Nephron (organoid): ENCODE results near the gene CEP72.
A peak's percentile ranks its signal among the peaks of the same experiment; 100 is the strongest.
"Not testable (repeated sequence)": the region's sequence is repeated elsewhere in the genome, so short reads cannot be mapped to it uniquely, and the experiment has no call there.

Source experiments
- H3K27ac Mint-ChIP-seq, 3 experiments: 2 replicates each; pipeline ENCODE4 v1.8.0; 2020; ENCODE audit warnings: mixed read lengths in 3 of 3, mild to moderate bottlenecking in 2 of 3, moderate library complexity in 1 of 3
- H3K27me3 Mint-ChIP-seq: 2 replicates; pipeline ENCODE4 v1.8.0; 2021; ENCODE audit warnings: low read depth, mild to moderate bottlenecking, moderate library complexity, mixed read lengths
- H3K36me3 Mint-ChIP-seq: 2 replicates; pipeline ENCODE4 v1.8.0; 2020; ENCODE audit warnings: low read depth, mixed read lengths
- H3K4me1 Mint-ChIP-seq: 2 replicates; pipeline ENCODE4 v1.8.0; 2020; ENCODE audit warnings: mixed read lengths
- H3K4me3 Mint-ChIP-seq, 3 experiments: 2 replicates each; pipeline ENCODE4 v1.8.0; 2020; ENCODE audit warnings: mild to moderate bottlenecking in 3 of 3, mixed read lengths in 3 of 3, moderate library complexity in 2 of 3
- H3K9me3 Mint-ChIP-seq: 2 replicates; pipeline ENCODE4 v1.8.0; 2020; ENCODE audit warnings: mixed read lengths
- TF ChIP-seq, protein P1 (sequence below), 3 experiments: fragments of 200-600 bp; sonication (generic); IDR thresholded peaks; one replicate each; pipeline ENCODE4 v1.5.0; 2021; ENCODE audit warnings: antibody characterized with exemption in 3 of 3; ENCODE audit not compliant: unreplicated experiment in 3 of 3

Gene CEP72

DNA sequence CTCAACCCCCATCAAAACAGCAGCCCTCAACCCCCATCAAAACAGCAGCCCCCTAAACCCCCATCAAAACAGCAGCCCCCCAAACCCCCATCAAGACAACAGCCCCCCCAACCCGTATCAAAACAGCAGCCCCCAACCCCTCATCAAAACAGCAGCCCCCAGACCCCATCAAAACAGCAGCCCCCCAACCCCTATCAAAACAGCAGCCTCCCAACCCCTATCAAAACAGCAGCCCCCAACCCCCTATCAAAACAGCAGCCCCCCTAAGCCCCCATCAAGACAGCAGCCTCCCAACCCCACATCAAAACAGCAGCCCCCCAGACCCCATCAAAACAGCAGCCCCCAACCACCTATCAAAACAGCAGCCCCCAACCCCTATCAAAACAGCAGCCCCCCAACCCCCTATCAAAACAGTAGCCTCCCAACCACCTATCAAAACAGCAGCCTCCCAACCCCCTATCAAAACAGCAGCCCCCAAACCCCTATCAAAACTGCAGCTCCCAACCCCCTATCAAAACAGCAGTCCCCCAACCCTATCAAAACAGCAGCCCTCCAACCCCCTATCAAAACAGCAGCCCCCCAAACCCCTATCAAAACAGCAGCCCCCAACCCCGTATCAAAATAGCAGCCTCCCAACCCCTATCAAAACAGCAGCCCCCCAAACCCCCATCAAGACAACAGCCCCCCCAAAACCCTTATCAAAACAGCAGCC is 79.8 kb downstream of the CEP72 start:
- TF ChIP-seq, protein P1, sequence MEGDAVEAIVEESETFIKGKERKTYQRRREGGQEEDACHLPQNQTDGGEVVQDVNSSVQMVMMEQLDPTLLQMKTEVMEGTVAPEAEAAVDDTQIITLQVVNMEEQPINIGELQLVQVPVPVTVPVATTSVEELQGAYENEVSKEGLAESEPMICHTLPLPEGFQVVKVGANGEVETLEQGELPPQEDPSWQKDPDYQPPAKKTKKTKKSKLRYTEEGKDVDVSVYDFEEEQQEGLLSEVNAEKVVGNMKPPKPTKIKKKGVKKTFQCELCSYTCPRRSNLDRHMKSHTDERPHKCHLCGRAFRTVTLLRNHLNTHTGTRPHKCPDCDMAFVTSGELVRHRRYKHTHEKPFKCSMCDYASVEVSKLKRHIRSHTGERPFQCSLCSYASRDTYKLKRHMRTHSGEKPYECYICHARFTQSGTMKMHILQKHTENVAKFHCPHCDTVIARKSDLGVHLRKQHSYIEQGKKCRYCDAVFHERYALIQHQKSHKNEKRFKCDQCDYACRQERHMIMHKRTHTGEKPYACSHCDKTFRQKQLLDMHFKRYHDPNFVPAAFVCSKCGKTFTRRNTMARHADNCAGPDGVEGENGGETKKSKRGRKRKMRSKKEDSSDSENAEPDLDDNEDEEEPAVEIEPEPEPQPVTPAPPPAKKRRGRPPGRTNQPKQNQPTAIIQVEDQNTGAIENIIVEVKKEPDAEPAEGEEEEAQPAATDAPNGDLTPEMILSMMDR (IDR thresholded peaks at IDR 0.05; ENCODE audit: unreplicated experiment in 3 of 3) = no peak
- Mint-ChIP-seq H3K27me3 (peaks cover 11% of the 10 kb centered on the region), H3K36me3 (peaks cover 3% of the 10 kb centered on the region), H3K9me3 (peaks cover 2% of the 10 kb centered on the region), H3K4me3 (peak overlapping the region; percentile 55 to 77 (median 66)), H3K4me1 (no peaks in the 10 kb centered on the region), H3K27ac (no peak overlapping the region)

DNA sequence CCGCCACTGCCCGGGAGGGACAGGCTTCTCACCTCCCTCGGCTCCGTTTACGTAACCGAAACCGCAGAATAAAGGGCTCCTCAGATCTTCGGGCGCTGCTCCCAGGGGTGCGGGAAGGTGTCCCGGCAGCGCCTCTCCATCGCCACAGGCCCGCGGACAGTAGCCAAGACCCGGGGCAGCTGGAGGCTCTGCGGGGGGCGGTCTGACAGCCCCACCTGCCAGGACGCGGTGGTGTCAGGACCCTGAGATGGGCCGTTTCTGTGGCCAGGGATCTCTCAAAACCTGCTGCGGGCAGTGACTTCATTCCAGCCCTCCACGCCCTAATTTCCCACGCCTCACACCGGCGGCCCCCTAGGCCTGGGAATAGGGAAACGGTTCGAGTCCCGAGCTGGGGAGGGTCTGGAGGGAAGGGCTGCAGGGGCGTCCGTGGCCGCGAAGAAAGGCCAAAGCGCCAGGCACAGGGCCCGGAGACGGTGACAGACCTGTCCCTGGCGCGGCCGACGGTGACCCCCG is 80.4 kb downstream of the CEP72 start:
- not testable (repeated sequence) for H3K9me3 Mint-ChIP-seq, H3K4me1 Mint-ChIP-seq, H3K36me3 Mint-ChIP-seq, H3K27ac Mint-ChIP-seq
- peaks cover 14% of the 10 kb centered on the region for H3K27me3 Mint-ChIP-seq
- peak overlapping the region in 1 of 3 experiments; percentile 77 for H3K4me3 Mint-ChIP-seq

DNA sequence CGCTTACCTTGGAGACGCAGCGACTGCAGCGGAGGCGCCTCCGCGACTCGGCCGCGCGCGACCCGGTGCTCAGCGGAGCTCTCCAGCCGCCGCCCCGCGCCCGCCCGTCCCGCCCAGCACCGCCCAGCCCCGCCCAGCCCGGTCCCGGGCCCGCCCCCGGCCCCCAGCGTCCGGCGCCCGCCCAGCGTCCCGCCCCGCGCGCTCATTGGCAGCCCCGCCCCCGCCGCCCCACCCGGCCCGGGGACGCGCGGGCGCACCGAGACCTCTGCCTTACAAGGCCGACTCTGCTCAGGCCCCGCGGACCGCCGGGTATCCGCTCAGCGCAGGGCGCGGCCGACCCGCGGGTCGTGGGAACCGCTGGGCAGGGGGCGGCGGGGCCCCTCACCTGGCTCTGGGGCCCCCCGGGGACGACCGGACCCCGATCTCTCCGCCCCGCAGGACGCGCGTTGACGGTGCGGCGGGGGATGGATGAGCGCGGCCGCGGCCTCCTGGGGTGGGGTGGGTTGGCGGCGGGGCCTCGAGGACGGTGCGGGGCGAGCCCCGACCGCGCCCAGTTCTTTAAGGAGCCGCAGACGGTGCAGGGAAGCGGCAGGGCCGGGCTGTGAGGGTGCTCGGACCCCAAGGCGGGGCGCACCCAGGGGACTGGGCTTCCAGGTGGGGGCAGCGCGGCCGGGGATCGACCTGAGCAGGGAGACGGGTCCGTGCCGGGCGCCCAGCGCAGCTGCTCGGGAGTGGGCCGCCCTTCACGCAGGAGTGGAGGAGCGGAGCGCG is 81.3 kb downstream of the CEP72 start, which contains the start of gene TPPP:
TSS of gene TPPP (minus strand) at position 82 of the 771 bp plus-strand sequence. CDS start 15,292 bp downstream, outside the sequence.
- H3K36me3 Mint-ChIP-seq, H3K4me1 Mint-ChIP-seq, H3K27ac Mint-ChIP-seq, H3K9me3 Mint-ChIP-seq: not testable (repeated sequence)
- peak within 1 kb of the TSS; percentile 55 to 77 (median 66) for H3K4me3 Mint-ChIP-seq
- H3K27me3 Mint-ChIP-seq = peaks cover 19% of the 10 kb centered on the region

DNA sequence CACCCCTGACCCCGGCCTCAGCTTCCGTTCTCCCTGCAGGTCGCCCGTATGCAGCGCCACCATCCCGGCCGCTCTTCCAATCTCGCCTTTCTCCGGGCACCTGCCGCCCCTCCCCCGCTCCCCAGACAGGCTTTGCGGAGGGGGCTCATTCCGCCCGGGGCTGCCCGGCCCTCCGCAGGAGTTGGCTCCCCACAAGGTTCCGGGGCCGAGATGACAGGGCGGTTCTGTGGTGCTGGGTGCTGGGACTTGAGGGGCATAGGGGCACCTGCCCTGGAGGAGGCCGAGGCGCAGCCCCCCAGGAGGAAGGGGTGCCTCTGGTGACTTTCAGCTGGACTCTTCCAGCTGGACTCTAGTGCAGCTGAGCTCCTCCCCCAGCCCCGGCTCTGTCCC is 81.9 kb downstream of the CEP72 start:
- H3K4me1 Mint-ChIP-seq, H3K9me3 Mint-ChIP-seq, H3K4me3 Mint-ChIP-seq, H3K36me3 Mint-ChIP-seq, H3K27ac Mint-ChIP-seq: not testable (repeated sequence)
- peaks cover 25% of the 10 kb centered on the region for H3K27me3 Mint-ChIP-seq

DNA sequence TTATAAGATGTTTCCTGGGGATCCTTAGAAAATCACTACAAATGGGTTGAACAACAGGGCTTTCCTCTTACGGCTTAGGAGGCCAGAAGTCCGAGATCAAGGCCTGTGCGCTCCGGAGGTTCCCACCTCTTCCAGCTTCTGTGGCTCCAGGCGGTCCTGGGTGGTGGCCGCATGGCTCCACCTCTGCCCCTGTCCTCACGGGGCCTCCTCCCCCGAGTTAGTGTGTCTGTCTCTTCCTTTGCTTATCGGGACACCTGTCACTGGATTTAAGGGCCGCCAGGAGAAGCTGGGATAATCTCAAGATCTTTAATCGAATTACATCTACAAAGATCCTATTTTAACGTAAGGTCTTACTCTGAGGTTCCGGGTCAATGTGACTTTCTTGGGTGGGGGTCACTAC is 83.3 kb downstream of the CEP72 start:
- H3K27me3 Mint-ChIP-seq = peaks cover 34% of the 10 kb centered on the region
- H3K4me1 Mint-ChIP-seq, H3K4me3 Mint-ChIP-seq, H3K27ac Mint-ChIP-seq, H3K9me3 Mint-ChIP-seq, H3K36me3 Mint-ChIP-seq: not testable (repeated sequence)

DNA sequence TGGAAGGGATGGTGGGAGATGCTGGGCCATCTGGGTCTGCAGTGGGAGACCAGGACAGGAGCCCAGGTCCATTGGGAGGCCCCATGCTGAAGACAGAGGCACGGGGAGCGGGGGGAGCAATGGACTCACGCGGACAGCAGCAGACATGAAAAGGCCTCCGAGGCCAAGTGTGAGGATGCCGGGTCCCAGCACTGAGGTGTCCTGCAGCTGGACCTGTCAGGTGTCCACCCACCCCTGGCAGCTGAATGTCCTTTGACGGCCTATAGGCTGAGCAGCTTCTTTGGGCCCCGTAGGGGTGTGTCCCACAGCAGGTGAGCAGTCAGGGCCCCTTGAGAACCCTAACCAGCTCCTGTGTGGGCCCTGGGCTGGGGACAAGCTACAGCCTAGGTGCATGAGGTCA is 84.1 kb downstream of the CEP72 start:
- H3K27ac Mint-ChIP-seq, H3K9me3 Mint-ChIP-seq, H3K4me3 Mint-ChIP-seq, H3K36me3 Mint-ChIP-seq, H3K4me1 Mint-ChIP-seq: not testable (repeated sequence)
- peaks cover 40% of the 10 kb centered on the region for H3K27me3 Mint-ChIP-seq

DNA sequence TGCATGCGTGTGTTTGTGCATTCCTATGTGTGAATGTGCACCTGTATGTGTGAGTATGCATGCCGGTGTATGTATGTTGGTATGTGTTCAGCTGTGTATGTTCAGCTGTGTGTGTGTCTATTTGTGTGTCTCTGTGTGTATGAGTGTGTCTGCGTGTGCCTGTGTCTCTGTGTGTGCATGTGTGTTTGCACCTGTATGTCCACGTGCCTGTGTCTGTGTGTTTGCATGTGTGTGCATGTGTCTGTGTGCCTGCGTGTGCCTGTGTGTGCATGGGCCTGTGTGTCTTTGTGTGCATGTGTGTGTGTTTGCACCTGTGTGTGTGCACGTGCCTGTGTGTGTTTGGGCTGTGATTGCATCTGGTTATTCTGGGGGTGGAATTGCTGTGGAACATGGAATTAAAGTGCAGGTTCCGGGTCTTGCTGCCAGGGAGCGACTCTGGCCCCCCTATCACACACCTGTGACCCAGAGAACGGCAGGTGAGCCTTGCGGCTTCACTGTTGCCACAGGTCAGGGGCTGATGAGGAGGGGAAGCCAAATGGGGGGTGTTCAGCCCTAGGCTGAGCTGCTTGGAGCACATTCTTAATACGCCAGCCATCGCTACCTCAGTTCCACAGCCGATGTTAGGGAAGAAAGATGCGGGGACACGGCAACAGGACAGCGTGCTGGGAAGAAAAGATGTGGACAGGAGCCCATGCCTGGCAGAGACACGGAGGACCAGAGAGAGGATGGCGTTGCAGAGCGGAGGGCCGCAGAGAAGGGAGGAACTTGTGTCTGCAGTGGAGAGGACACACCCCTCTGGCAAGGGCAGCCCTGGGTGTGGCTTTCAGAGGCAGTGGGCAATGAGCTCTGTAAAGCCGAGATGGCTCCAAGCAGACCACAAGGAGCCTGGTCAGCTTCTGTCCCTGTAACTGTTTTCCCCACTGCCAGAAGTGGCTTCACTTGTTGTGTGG is 84.9 kb downstream of the CEP72 start:
- H3K36me3 Mint-ChIP-seq = not testable (repeated sequence)

More for the DNA sequence above, 84.9 kb downstream of the CEP72 start:
- H3K9me3 Mint-ChIP-seq, H3K27ac Mint-ChIP-seq, H3K4me1 Mint-ChIP-seq: not testable (repeated sequence)
- Mint-ChIP-seq H3K4me3 (peak overlapping the region in 1 of 3 experiments; percentile 9), H3K27me3 (peaks cover 42% of the 10 kb centered on the region)
